ENCODE data around the gene RSU1. TPM values are rescaled to one million over a fixed set of nuclear protein-coding genes. Genes with fewer than 3 reads are reported as not detected.

The RSU1 gene
- total RNA-seq, 1 donor from 2014 or later = 37.3 TPM

GRCh38 chr10:16689227-16689626, 128.0 kb downstream of the RSU1 start:
- H3K27ac Mint-ChIP-seq = no peak overlapping the region
- no peak for DNase-seq (ENCODE audit: extremely low spot score, unreplicated experiment)
- H3K36me3 Mint-ChIP-seq = peaks cover 3% of the 10 kb centered on the region
- no peaks in the 10 kb centered on the region for H3K9me3 Mint-ChIP-seq
- no peak overlapping the region for H3K4me3 Mint-ChIP-seq
- TF ChIP-seq CTCF (conservative IDR thresholded peaks at IDR 0.05) = no peak
- no peaks in the 10 kb centered on the region for H3K27me3 Mint-ChIP-seq
- no peaks in the 10 kb centered on the region for H3K4me1 Mint-ChIP-seq (ENCODE audit: unreplicated experiment)

- no peak for DNase-seq (ENCODE audit: extremely low spot score, unreplicated experiment)
- Mint-ChIP-seq H3K4me1 (ENCODE audit: unreplicated experiment) (no peaks in the 10 kb centered on the region), H3K27me3 (no peaks in the 10 kb centered on the region), H3K9me3 (no peaks in the 10 kb centered on the region), H3K4me3 (no peak overlapping the region), H3K27ac (no peak overlapping the region), H3K36me3 (peaks cover 3% of the 10 kb centered on the region)
- TF ChIP-seq CTCF (conservative IDR thresholded peaks at IDR 0.05) = no peak
These were observed 130.9 kb downstream of the RSU1 start for GRCh38 chr10:16686054-16686902.

GRCh38 chr10:16685551-16685950, 131.7 kb downstream of the RSU1 start:
- Mint-ChIP-seq H3K4me1 (ENCODE audit: unreplicated experiment) (no peaks in the 10 kb centered on the region), H3K27ac (no peak overlapping the region), H3K36me3 (peaks cover 3% of the 10 kb centered on the region), H3K9me3 (no peaks in the 10 kb centered on the region), H3K27me3 (no peaks in the 10 kb centered on the region), H3K4me3 (no peak overlapping the region)
- TF ChIP-seq CTCF (conservative IDR thresholded peaks at IDR 0.05) = no peak
- DNase-seq (ENCODE audit: extremely low spot score, unreplicated experiment) = no peak

GRCh38 chr10:16681521-16681920, 135.7 kb downstream of the RSU1 start:
- Mint-ChIP-seq H3K9me3 (peaks cover 4% of the 10 kb centered on the region), H3K36me3 (peaks cover 3% of the 10 kb centered on the region), H3K27ac (no peak overlapping the region), H3K4me1 (ENCODE audit: unreplicated experiment) (no peaks in the 10 kb centered on the region), H3K27me3 (no peaks in the 10 kb centered on the region), H3K4me3 (no peak overlapping the region)
- no peak for TF ChIP-seq CTCF (conservative IDR thresholded peaks at IDR 0.05)
- DNase-seq (ENCODE audit: extremely low spot score, unreplicated experiment) = no peak

- H3K4me1 Mint-ChIP-seq (ENCODE audit: unreplicated experiment) = peaks cover under 1% of the 10 kb centered on the region
- H3K27ac Mint-ChIP-seq = no peak overlapping the region
- peaks cover 4% of the 10 kb centered on the region for H3K9me3 Mint-ChIP-seq
- H3K4me3 Mint-ChIP-seq = no peak overlapping the region
- TF ChIP-seq CTCF (conservative IDR thresholded peaks at IDR 0.05) = no peak
- DNase-seq (ENCODE audit: extremely low spot score, unreplicated experiment) = no peak
- peaks cover 6% of the 10 kb centered on the region for H3K36me3 Mint-ChIP-seq
- no peaks in the 10 kb centered on the region for H3K27me3 Mint-ChIP-seq
These were observed 137.7 kb downstream of the RSU1 start for GRCh38 chr10:16679511-16679910.
